Measurements from ENCODE around the gene ARID2.

DNA sequence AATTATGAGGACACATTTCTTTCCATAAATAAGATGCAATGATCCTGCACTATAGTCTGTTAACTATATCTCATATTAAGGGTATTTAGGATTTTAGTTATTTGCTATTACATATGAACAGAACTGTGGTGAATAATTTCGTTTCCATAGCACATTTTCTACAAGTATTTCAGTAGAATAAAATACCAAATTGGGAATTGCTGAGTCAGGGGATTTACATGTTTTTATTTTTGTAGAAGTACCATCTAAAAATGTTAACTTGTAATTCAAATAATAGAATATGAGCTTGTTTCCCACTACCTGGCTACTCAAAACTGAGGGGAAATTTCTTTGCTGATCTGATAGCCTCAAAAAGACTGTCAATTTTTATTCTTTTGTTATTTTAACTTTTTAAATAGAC is 136.8 kb downstream of the ARID2 start:
- TF ChIP-seq, protein P1, sequence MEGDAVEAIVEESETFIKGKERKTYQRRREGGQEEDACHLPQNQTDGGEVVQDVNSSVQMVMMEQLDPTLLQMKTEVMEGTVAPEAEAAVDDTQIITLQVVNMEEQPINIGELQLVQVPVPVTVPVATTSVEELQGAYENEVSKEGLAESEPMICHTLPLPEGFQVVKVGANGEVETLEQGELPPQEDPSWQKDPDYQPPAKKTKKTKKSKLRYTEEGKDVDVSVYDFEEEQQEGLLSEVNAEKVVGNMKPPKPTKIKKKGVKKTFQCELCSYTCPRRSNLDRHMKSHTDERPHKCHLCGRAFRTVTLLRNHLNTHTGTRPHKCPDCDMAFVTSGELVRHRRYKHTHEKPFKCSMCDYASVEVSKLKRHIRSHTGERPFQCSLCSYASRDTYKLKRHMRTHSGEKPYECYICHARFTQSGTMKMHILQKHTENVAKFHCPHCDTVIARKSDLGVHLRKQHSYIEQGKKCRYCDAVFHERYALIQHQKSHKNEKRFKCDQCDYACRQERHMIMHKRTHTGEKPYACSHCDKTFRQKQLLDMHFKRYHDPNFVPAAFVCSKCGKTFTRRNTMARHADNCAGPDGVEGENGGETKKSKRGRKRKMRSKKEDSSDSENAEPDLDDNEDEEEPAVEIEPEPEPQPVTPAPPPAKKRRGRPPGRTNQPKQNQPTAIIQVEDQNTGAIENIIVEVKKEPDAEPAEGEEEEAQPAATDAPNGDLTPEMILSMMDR (conservative IDR thresholded peaks at IDR 0.05; ENCODE audit: low read depth, low read length): no peak
- no peak for TF ChIP-seq EZH2 (IDR thresholded peaks at IDR 0.05; ENCODE audit: borderline replicate concordance, low read depth, low read length, poor library complexity, severe bottlenecking)
